Prostate gland (tissue), 2 donors: ENCODE measurements around the gene TNFRSF6B. TPM values are rescaled to one million over a fixed set of nuclear protein-coding genes. Genes with fewer than 3 reads are reported as not detected.
"Not testable (repeated sequence)": the region's sequence is repeated elsewhere in the genome, so short reads cannot be mapped to it uniquely, and the experiment has no call there.

Experiments used
- DNase-seq: peaks from one replicate; pipeline ENCODE4 v3.0.0-alpha.2; 2019; ENCODE audit warnings: low spot score
- H3K27ac ChIP-seq, 2 donors: fragments of 200-600 bp; sonication (generic); 2 replicates each; pipeline ENCODE4 v1.5.1; 2017 to 2019
- H3K27me3 ChIP-seq: fragments of 200-600 bp; sonication (generic); replicated peaks from 2 replicates; pipeline ENCODE4 v1.5.1; 2019; ENCODE audit not compliant: insufficient read depth
- H3K36me3 ChIP-seq, 2 donors: fragments of 200-600 bp; sonication (generic); 1 replicate in 1 of 2; 2 replicates in 1 of 2; pipeline versions ENCODE4 v1.5.1 to v1.8.1; 2017 to 2019
- H3K4me1 ChIP-seq: fragments of 200-600 bp; sonication (generic); replicated peaks from 2 replicates; pipeline ENCODE4 v1.5.1; 2019
- H3K4me3 ChIP-seq, 2 donors: fragments of 200-600 bp; sonication (generic); 2 replicates each; pipeline ENCODE4 v1.5.1; 2017 to 2019
- H3K9me3 ChIP-seq: fragments of 200-600 bp; sonication (generic); 2 replicates; pipeline ENCODE4 v1.5.1; 2017
- POLR2A ChIP-seq: fragments of 450-650 bp; IDR thresholded peaks from one replicate; pipeline ENCODE4 v1.6.1; 2016; ENCODE audit warnings: antibody characterized with exemption, mild to moderate bottlenecking
- POLR2AphosphoS5 ChIP-seq: sonication (generic); formaldehyde crosslinking; IDR thresholded peaks from one replicate; pipeline ENCODE4 v1.6.1; 2017; ENCODE audit warnings: antibody characterized with exemption
- WGBS: methylation state at CpG from one replicate; pipeline ENCODE4 v1.1.5; 2018; 5-methylcytosine and 5-hydroxymethylcytosine counted together
- intact Hi-C: fragments of 100-400 bp; cut with DNase I; formaldehyde crosslinking; loops from one replicate; pipeline ENCODE4 v1.14.2; 2022
- total RNA-seq, 2 donors: library from RNA; depleted of rRNA; stranded (reverse); fragments of >200 nt; gene quantifications; one replicate each; pipeline ENCODE4 v1.1.0, GENCODE V29; 2016
- TF ChIP-seq, protein P1 (sequence below), 4 experiments: fragments of 200-600 bp in 2 of 4; fragments of 450-650 bp in 2 of 4; sonication (generic) in 2 of 4; IDR thresholded peaks; 1 replicate in 3 of 4; 2 replicates in 1 of 4; pipeline ENCODE4 v1.5.1; 2016 to 2019; ENCODE audit warnings: antibody characterized with exemption in 4 of 4, mild to moderate bottlenecking in 2 of 4, moderate library complexity in 2 of 4

Gene TNFRSF6B
- total RNA-seq, 2 donors from 2014 or later: 6.7 to 12.2 TPM

DNA sequence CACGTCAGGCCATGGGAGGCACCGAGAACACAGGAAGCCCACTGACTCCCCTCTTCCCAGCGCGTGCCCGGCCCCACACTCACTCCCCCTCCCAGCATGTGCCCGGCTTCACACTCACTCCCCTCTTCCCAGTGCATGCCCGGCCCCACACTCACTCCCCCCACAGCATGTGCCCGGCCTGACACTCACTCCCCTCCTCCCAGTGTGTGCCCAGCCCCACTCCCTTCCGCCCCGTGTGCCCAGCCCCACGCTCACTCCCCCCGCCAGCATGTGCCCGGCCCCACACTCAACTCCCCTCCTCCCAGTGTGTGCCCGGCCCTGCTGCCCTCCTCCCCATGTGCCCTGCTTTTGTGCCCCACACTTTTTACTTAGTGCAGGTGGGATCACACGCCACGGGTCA is 28.6 kb upstream of the TNFRSF6B start:
- no peak overlapping the region for H3K4me3 ChIP-seq
- no peaks in the 10 kb centered on the region for H3K9me3 ChIP-seq
- H3K27me3 ChIP-seq: no peaks in the 10 kb centered on the region
- DNase-seq: no peak
- TF ChIP-seq, protein P1, sequence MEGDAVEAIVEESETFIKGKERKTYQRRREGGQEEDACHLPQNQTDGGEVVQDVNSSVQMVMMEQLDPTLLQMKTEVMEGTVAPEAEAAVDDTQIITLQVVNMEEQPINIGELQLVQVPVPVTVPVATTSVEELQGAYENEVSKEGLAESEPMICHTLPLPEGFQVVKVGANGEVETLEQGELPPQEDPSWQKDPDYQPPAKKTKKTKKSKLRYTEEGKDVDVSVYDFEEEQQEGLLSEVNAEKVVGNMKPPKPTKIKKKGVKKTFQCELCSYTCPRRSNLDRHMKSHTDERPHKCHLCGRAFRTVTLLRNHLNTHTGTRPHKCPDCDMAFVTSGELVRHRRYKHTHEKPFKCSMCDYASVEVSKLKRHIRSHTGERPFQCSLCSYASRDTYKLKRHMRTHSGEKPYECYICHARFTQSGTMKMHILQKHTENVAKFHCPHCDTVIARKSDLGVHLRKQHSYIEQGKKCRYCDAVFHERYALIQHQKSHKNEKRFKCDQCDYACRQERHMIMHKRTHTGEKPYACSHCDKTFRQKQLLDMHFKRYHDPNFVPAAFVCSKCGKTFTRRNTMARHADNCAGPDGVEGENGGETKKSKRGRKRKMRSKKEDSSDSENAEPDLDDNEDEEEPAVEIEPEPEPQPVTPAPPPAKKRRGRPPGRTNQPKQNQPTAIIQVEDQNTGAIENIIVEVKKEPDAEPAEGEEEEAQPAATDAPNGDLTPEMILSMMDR (IDR thresholded peaks at IDR 0.05): no peak
- TF ChIP-seq POLR2A (no peak), POLR2AphosphoS5 (no peak)
- 94% methylated on average over 16 of the region's 16 CpGs for WGBS
- H3K27ac ChIP-seq: no peak overlapping the region
- no peaks in the 10 kb centered on the region for H3K4me1 ChIP-seq
- H3K36me3 ChIP-seq: peaks cover under 1 to 9% of the 10 kb centered on the region in 2 donors
- intact Hi-C loops: no loop called here

DNA sequence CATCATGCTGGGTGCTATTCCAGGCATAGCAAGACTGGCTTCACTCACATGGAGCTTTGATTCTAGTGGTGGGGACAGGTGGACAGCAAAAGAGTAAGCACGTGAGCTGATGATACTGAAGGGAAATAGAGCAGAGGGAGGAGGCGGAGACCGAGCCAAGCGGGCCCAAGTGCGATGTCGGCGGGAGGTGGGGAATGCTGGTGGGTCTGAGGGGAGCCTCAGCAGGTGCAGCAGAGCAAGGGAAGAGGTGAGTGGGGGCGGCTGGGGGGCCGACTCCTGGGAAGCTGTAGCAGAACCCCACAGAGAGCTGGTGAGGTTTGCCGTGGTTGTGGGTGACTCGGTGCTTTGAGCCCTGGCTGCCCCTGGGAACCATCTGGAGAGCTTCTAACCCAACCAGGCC is 28.1 kb upstream of the TNFRSF6B start:
- no peak for DNase-seq
- intact Hi-C loops: no loop called here
- no peaks in the 10 kb centered on the region for H3K9me3 ChIP-seq
- WGBS: 95% methylated on average over 11 of the region's 11 CpGs
- H3K4me3 ChIP-seq: no peak overlapping the region
- H3K36me3 ChIP-seq: peaks cover 0 to 9% of the 10 kb centered on the region in 2 donors
- H3K4me1 ChIP-seq: no peaks in the 10 kb centered on the region
- TF ChIP-seq POLR2AphosphoS5 (no peak), POLR2A (no peak)
- TF ChIP-seq, protein P1 (IDR thresholded peaks at IDR 0.05): no peak
- H3K27ac ChIP-seq: no peak overlapping the region
- no peaks in the 10 kb centered on the region for H3K27me3 ChIP-seq

DNA sequence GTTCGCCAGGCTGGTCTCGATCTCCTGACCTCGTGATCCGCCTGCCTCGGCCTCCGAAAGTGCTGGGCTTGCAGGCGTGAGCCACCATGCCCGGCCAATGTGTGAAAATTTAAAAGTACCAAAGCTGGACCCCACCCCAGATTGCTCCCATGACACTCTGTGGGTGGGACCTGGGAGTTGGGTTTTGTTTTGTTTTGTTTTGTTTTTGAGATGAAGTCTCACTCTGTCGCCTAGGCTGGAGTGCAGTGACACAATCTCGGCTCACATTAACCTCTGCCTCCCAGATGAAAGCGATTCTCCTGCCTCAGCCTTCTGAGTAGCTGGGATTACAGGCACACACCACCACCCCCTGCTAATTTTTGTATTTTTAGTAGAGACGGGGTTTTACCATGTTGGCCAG is 24.8 kb upstream of the TNFRSF6B start:
- H3K4me3 ChIP-seq, DNase-seq, H3K9me3 ChIP-seq, intact Hi-C loops, H3K27ac ChIP-seq, H3K27me3 ChIP-seq, H3K36me3 ChIP-seq, H3K4me1 ChIP-seq: not testable (repeated sequence)
- WGBS: 94% methylated on average over 12 of the region's 12 CpGs

DNA sequence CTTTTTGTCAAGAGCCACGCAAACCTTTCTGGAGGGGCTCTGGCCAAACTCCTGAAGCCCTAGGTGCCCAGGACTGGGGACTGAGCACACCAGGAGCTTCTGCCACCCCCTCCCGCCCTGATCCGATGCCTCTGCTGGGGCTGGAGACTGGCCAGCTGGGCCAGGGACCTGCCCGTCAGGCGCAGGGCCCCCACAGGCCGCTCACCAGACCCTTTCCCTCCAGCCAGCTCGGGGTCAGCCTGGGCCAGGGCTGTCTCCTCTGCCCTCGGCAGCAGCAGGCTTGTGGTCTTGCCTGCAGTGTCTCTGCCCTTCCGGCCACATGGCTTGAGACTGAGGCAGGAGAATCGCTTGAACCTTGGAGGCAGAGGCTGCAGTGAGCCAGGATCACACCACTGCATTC is 23.8 kb upstream of the TNFRSF6B start:
- H3K4me3 ChIP-seq: no peak overlapping the region
- intact Hi-C loops: no loop called here
- H3K9me3 ChIP-seq: no peaks in the 10 kb centered on the region
- no peak overlapping the region for H3K27ac ChIP-seq
- no peaks in the 10 kb centered on the region for H3K4me1 ChIP-seq
- no peak for DNase-seq
- TF ChIP-seq POLR2AphosphoS5: no peak
- WGBS: 92% methylated on average over 10 of the region's 10 CpGs
- H3K27me3 ChIP-seq: no peaks in the 10 kb centered on the region
- H3K36me3 ChIP-seq: peaks cover 0 to 2% of the 10 kb centered on the region in 2 donors

DNA sequence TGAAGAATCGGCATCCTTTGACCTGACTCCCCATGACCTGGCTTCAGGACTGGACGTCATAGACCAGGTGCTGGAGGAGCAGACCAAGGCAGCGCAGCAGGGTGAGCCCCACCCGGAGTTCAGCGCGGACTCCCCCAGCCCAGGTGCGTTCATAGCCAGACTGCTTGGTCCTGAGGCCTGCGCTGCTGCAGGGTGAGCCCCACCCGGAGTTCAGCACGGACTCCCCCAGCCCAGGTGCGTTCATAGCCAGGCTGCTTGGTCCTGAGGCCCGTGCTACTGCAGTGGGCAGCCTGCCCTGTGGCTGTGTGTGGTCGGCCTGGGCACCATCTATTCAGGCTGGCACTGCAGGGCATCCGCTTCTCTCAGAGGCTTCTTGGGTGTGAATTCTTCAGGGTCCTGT is 22.5 kb upstream of the TNFRSF6B start:
- no peak for DNase-seq
- H3K4me1 ChIP-seq: no peaks in the 10 kb centered on the region
- TF ChIP-seq, protein P1 (IDR thresholded peaks at IDR 0.05): no peak
- TF ChIP-seq POLR2A (no peak), POLR2AphosphoS5 (no peak)

DNA sequence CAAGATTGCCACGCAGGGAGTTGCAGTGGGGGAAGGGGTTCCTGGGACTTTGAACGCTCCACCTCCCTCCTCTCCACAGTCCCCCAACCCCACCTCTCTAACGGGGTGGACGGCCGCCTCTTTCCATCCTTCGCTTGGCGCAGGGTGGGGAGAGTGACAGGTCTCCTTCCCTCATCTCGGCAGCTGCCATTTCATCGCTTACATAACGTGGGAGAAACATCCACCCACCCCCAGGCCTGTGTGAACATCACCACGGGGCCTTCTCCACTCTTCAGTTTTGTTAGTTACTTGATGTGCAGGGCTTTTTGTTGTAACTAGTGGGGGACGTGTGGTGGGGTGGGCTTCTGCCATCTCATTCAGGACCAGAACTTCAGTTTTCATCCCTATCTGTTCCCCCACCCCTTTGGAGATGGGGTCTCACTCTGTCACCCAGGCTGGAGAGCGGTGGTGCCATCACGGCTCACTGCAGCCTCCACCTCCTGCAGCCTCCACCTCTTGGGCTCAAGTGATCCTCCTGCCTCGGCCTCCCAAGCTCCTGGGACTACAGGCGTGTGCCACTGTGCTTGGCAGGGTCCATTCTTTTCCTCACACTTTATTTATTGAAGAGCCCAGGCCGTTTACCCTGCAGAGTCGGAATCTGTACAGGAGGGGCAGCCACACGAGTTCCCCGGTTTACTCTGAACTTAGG is 20.6 kb upstream of the TNFRSF6B start:
- intact Hi-C loops: no loop called here
- Histone ChIP-seq H3K9me3 (no peaks in the 10 kb centered on the region), H3K27ac (no peak overlapping the region), H3K4me1 (no peaks in the 10 kb centered on the region), H3K36me3 (no peaks in the 10 kb centered on the region), H3K27me3 (no peaks in the 10 kb centered on the region), H3K4me3 (no peak overlapping the region)
- 91% methylated on average over 20 of the region's 20 CpGs for WGBS
- DNase-seq: no peak
- TF ChIP-seq POLR2A (no peak), POLR2AphosphoS5 (no peak)
- TF ChIP-seq, protein P1 (IDR thresholded peaks at IDR 0.05): no peak

More for the DNA sequence above, 22.5 kb upstream of the TNFRSF6B start:
- Histone ChIP-seq H3K9me3 (no peaks in the 10 kb centered on the region), H3K4me3 (no peak overlapping the region), H3K27ac (no peak overlapping the region), H3K36me3 (no peaks in the 10 kb centered on the region), H3K27me3 (no peaks in the 10 kb centered on the region)
- 95% methylated on average over 14 of the region's 14 CpGs for WGBS
- intact Hi-C loops: no loop called here
